Uterus (tissue), 2 donors: ENCODE results near the gene TERT.

Experiments used
- CTCF ChIP-seq, 4 experiments: fragments of 200-600 bp in 2 of 4; fragments of 450-650 bp in 2 of 4; sonication (generic) in 2 of 4; IDR thresholded peaks; one replicate each; pipeline ENCODE4 v1.5.1; 2016 to 2019; ENCODE audit warnings: antibody characterized with exemption in 4 of 4, mild to moderate bottlenecking in 2 of 4, moderate library complexity in 1 of 4
- POLR2A ChIP-seq, 2 donors: fragments of 450-650 bp; IDR thresholded peaks; one replicate each; pipeline ENCODE4 v1.6.1; 2016; ENCODE audit warnings: antibody characterized with exemption in 2 of 2, mild to moderate bottlenecking in 1 of 2, moderate library complexity in 1 of 2

- TF ChIP-seq CTCF (IDR thresholded peaks at IDR 0.05): no peak
- no peak for TF ChIP-seq POLR2A (IDR thresholded peaks at IDR 0.05)
These were observed 7.4 kb upstream of the TERT start for GRCh38 chr5:1302258-1302657.
